Lung (tissue), 12 donors: ENCODE results near the gene ADRM1. TPM values are rescaled to one million over a fixed set of nuclear protein-coding genes. Genes with fewer than 3 reads are reported as not detected.

Source experiments
- ATAC-seq: fragments of 200-7000 bp; cut with Tn5 transposase; one replicate; pipeline ENCODE4 v1.9.1; 2020; ENCODE audit warnings: moderate number of reproducible peaks; ENCODE audit not compliant: insufficient read depth, low FRiP score
- DNase-seq, 3 donors: peaks; one replicate each; pipeline ENCODE4 v3.0.0-alpha.2; 2013 to 2017
- H3K27ac ChIP-seq, 2 donors: one replicate each; pipeline ENCODE4 v1.5.1; 2013; ENCODE audit warnings: mild to moderate bottlenecking in 2 of 2, moderate library complexity in 2 of 2, control low read depth in 1 of 2, inconsistent platforms in 1 of 2, low read depth in 1 of 2, low read length in 1 of 2
- H3K27me3 ChIP-seq, 3 donors: one replicate each; pipeline ENCODE4 v1.5.1; 2013; ENCODE audit warnings: low read length in 2 of 3; ENCODE audit not compliant: control insufficient read depth in 3 of 3, insufficient read depth in 3 of 3
- H3K36me3 ChIP-seq, 4 donors: one replicate each; pipeline ENCODE4 v1.5.1; 2013; ENCODE audit warnings: low read length in 4 of 4, mild to moderate bottlenecking in 1 of 4, moderate library complexity in 1 of 4; ENCODE audit not compliant: control insufficient read depth in 4 of 4, insufficient read depth in 4 of 4
- H3K4me1 ChIP-seq, 5 donors: one replicate each; pipeline ENCODE4 v1.5.1; 2013; ENCODE audit warnings: low read length in 5 of 5, mild to moderate bottlenecking in 2 of 5, moderate library complexity in 1 of 5; ENCODE audit not compliant: control insufficient read depth in 5 of 5, insufficient read depth in 5 of 5
- H3K4me3 ChIP-seq: one replicate; pipeline ENCODE4 v1.5.1; 2013; ENCODE audit warnings: mild to moderate bottlenecking, control low read depth, moderate library complexity
- H3K9ac ChIP-seq, 2 donors: one replicate each; pipeline ENCODE4 v1.5.1; 2013; ENCODE audit warnings: low read length in 2 of 2, control low read depth in 1 of 2; ENCODE audit not compliant: insufficient read depth in 1 of 2
- H3K9me3 ChIP-seq, 4 donors: one replicate each; pipeline ENCODE4 v1.5.1; 2013; ENCODE audit warnings: low read length in 3 of 4, mild to moderate bottlenecking in 1 of 4, moderate library complexity in 1 of 4; ENCODE audit not compliant: control insufficient read depth in 4 of 4, insufficient read depth in 3 of 4
- CTCF ChIP-seq: IDR thresholded peaks from 2 replicates; pipeline ENCODE4 v1.5.1; 2012; ENCODE audit warnings: mild to moderate bottlenecking; ENCODE audit errors: control extremely low read depth, extremely low read depth
- WGBS, 2 donors: extraction: QIAGEN DNeasy Blood & Tissue Kit; methylation state at CpG; one replicate each; pipeline ENCODE4 v1.1.7; 2013; 5-methylcytosine and 5-hydroxymethylcytosine counted together
- polyA plus RNA-seq, 2 donors: library from polyadenylated mRNA; stranded (reverse); fragments of 200-250 nt; gene quantifications; one replicate each; pipeline ENCODE4 v1.2.1, GENCODE V29; 2013
- total RNA-seq, 2 donors: library from RNA; depleted of rRNA in 1 of 2; stranded (reverse); fragments of >200 nt in 1 of 2; gene quantifications; one replicate each; pipeline ENCODE4 v1.2.1, GENCODE V29; 2014 to 2021
- donor health status: control.
- donor health status: control.
- donor health status: Bipolar disorder and iron deficiency.
- donor health status: healthy.
- donor health status: DM: yes; HTN: yes; CAD: no.

ADRM1 gene
- total and polyA plus RNA-seq, 4 donors = 43.1 to 140 (median 106) TPM

- ATAC-seq (no peak), DNase-seq (no peak)
- 92 to 93% methylated on average over 26 of the region's 26 CpGs for WGBS, 2 donors
- no peak overlapping the region for H3K9ac ChIP-seq
- no peaks in the 10 kb centered on the region for H3K27me3 ChIP-seq
- no peak overlapping the region for H3K4me3 ChIP-seq
- H3K4me1 ChIP-seq = no peaks in the 10 kb centered on the region
- H3K36me3 ChIP-seq = peaks cover 0 to 91% (median 9%) of the 10 kb centered on the region in 4 donors
- H3K27ac ChIP-seq = no peak overlapping the region
- no peak for TF ChIP-seq CTCF
- H3K9me3 ChIP-seq = no peaks in the 10 kb centered on the region
Measured at GRCh38 chr20:62328684-62329388, 26.0 kb downstream of the ADRM1 start.

GRCh38 chr20:62329389-62330377 is 26.9 kb downstream of the ADRM1 start:
- DNase-seq = no peak

GRCh38 chr20:62330576-62331317 is 27.9 kb downstream of the ADRM1 start:
- WGBS, 2 donors = 91 to 95% methylated on average over 35 to 46 of the region's 46 CpGs
- Histone ChIP-seq H3K4me3 (no peak overlapping the region), H3K4me1 (no peaks in the 10 kb centered on the region), H3K27ac (no peak overlapping the region), H3K36me3 (peaks cover 0 to 88% (median 12%) of the 10 kb centered on the region in 4 donors), H3K27me3 (no peaks in the 10 kb centered on the region), H3K9ac (no peak overlapping the region), H3K9me3 (no peaks in the 10 kb centered on the region)
- DNase-seq (no peak), ATAC-seq (no peak)
- TF ChIP-seq CTCF = no peak

More at GRCh38 chr20:62329389-62330377, 26.9 kb downstream of the ADRM1 start:
- Histone ChIP-seq H3K4me3 (no peak overlapping the region), H3K36me3 (peaks cover 0 to 91% (median 12%) of the 10 kb centered on the region in 4 donors), H3K27me3 (no peaks in the 10 kb centered on the region), H3K9me3 (no peaks in the 10 kb centered on the region), H3K4me1 (no peaks in the 10 kb centered on the region), H3K27ac (no peak overlapping the region), H3K9ac (no peak overlapping the region)
- TF ChIP-seq CTCF = no peak
- ATAC-seq = no peak
- WGBS, 2 donors = 96% methylated on average over 37 of the region's 37 CpGs
